K562 (cell line): ENCODE results near the gene C1orf167. TPM values are rescaled to one million over a fixed set of nuclear protein-coding genes. Genes with fewer than 3 reads are reported as not detected.
A peak's percentile ranks its signal among the peaks of the same experiment; 100 is the strongest.

Source experiments
- BRCA1 ChIP-seq, 2 experiments: fragments of 450-650 bp in 1 of 2; sonication (generic) in 1 of 2; formaldehyde crosslinking in 1 of 2; IDR thresholded peaks; 2 replicates each; pipeline versions ENCODE4 v1.5.0 to v1.6.1; 2017 to 2020; ENCODE audit warnings: mild to moderate bottlenecking in 1 of 2, missing genetic modification reagents in 1 of 2
- CSDE1 ChIP-seq, 2 experiments: fragments of 450-650 bp; IDR thresholded peaks; 2 replicates each; pipeline ENCODE4 v1.6.1; 2016; ENCODE audit warnings: mild to moderate bottlenecking in 1 of 2
- ETS2 ChIP-seq: IDR thresholded peaks from 2 replicates; pipeline ENCODE4 v1.6.1; 2016; ENCODE audit warnings: borderline replicate concordance, missing genetic modification characterization, mild to moderate bottlenecking, moderate library complexity, missing compliant biosample characterization; ENCODE audit not compliant: poor library complexity, severe bottlenecking
- FOXJ2 ChIP-seq: fragments of 200-800 bp; sonication (Bioruptor generic); IDR thresholded peaks from 2 replicates; pipeline ENCODE4 v1.6.1; 2016; ENCODE audit warnings: missing genetic modification characterization, missing compliant biosample characterization
- FOXK2 ChIP-seq, 2 experiments: fragments of 450-650 bp; IDR thresholded peaks in 1 of 2; conservative IDR thresholded peaks in 1 of 2; 2 replicates each; pipeline ENCODE4 v1.6.1; 2016; ENCODE audit warnings: low read depth in 2 of 2, mild to moderate bottlenecking in 1 of 2
- GABPB1 ChIP-seq: sonication (generic); formaldehyde crosslinking; IDR thresholded peaks from 2 replicates; pipeline ENCODE4 v1.8.0; 2022; ENCODE audit warnings: mild to moderate bottlenecking, missing genetic modification reagents
- HDAC1 ChIP-seq, 2 experiments: fragments of 450-650 bp; IDR thresholded peaks; 2 replicates each; pipeline ENCODE4 v1.6.1; 2016 to 2017; ENCODE audit warnings: inconsistent platforms in 1 of 2, mild to moderate bottlenecking in 1 of 2, moderate library complexity in 1 of 2
- KAT2B ChIP-seq: IDR thresholded peaks from one replicate; pipeline ENCODE4 v1.6.1; 2012; ENCODE audit warnings: low read depth, mild to moderate bottlenecking, control low read depth, inconsistent platforms, low read length, moderate library complexity
- KLF16 ChIP-seq: IDR thresholded peaks from 2 replicates; pipeline ENCODE4 v1.6.1; 2016; ENCODE audit warnings: antibody characterized with exemption
- MAFK ChIP-seq: IDR thresholded peaks from 2 replicates; pipeline ENCODE4 v1.6.1; 2011; ENCODE audit warnings: low read length, improper control_type of control experiment
- PTBP1 ChIP-seq: fragments of 200-400 bp; formaldehyde crosslinking; IDR thresholded peaks from 2 replicates; pipeline ENCODE4 v1.6.1; 2017; ENCODE audit warnings: low read depth, low read length
- PTTG1 ChIP-seq: fragments of 450-650 bp; IDR thresholded peaks from 2 replicates; pipeline ENCODE4 v1.6.1; 2016; ENCODE audit warnings: low read depth, mild to moderate bottlenecking, missing genetic modification characterization, missing compliant biosample characterization
- PURB ChIP-seq: sonication (generic); formaldehyde crosslinking; IDR thresholded peaks from 2 replicates; pipeline ENCODE4 v1.9.0; 2021; ENCODE audit warnings: low read depth, mild to moderate bottlenecking, missing genetic modification reagents
- RBM17 ChIP-seq: fragments of 200-400 bp; formaldehyde crosslinking; IDR thresholded peaks from 2 replicates; pipeline ENCODE4 v1.6.1; 2017; ENCODE audit warnings: low read depth, mild to moderate bottlenecking, low read length, borderline replicate concordance
- SIN3B ChIP-seq: fragments of 450-650 bp; IDR thresholded peaks from 2 replicates; pipeline ENCODE4 v1.6.1; 2017; ENCODE audit warnings: low read depth, mild to moderate bottlenecking, moderate library complexity
- SPI1 ChIP-seq: IDR thresholded peaks from 2 replicates; pipeline ENCODE4 v1.6.1; 2011; ENCODE audit warnings: low read depth, low read length, control low read depth, borderline replicate concordance
- TEAD4 ChIP-seq, 2 experiments: sonication (generic) in 1 of 2; formaldehyde crosslinking in 1 of 2; IDR thresholded peaks; 2 replicates each; pipeline versions ENCODE4 v1.6.1 to v1.8.0; 2012 to 2022; ENCODE audit warnings: borderline replicate concordance in 1 of 2, inconsistent platforms in 1 of 2, low read length in 1 of 2, mild to moderate bottlenecking in 1 of 2, missing genetic modification reagents in 1 of 2
- U2AF2 ChIP-seq: fragments of 200-400 bp; formaldehyde crosslinking; optimal IDR thresholded peaks from 2 replicates; pipeline ENCODE3; 2017; ENCODE audit warnings: low read depth, mild to moderate bottlenecking, low read length
- ZNF232 ChIP-seq: sonication (generic); formaldehyde crosslinking; IDR thresholded peaks from 2 replicates; pipeline ENCODE4 v1.8.0; 2022; ENCODE audit warnings: mild to moderate bottlenecking, missing genetic modification reagents
- ZNF431 ChIP-seq: sonication (generic); formaldehyde crosslinking; IDR thresholded peaks from 2 replicates; pipeline ENCODE4 v1.8.0; 2022; ENCODE audit warnings: mild to moderate bottlenecking, missing genetic modification reagents
- ZNF444 ChIP-seq: fragments of 250-450 bp; sonication (Bioruptor Pico); IDR thresholded peaks from 2 replicates; pipeline ENCODE4 v1.4.0; 2020; ENCODE audit warnings: mild to moderate bottlenecking, moderate library complexity
- polyA plus RNA-seq, 8 experiments: library from polyadenylated mRNA; depleted of rRNA in 4 of 8; stranded (reverse) in 5 of 8; unstranded in 3 of 8; fragments of >200 nt; fragmentation: Nextera tagmentation in 2 of 8; fragmentation: Illumina TruSeq in 1 of 8; extraction: Ambion mirVana in 2 of 8; extraction: Trizol in 1 of 8; gene quantifications; 2 replicates each; pipeline versions ENCODE4 v1.2.1 to v1.2.3, GENCODE V29; 2011 to 2014; ENCODE audit warnings: inconsistent platforms in 1 of 8, missing spikeins in 1 of 8
- total RNA-seq, 7 experiments: library from RNA; depleted of rRNA in 6 of 7; stranded (reverse); fragments of >200 nt in 6 of 7; fragmentation: Illumina TruSeq in 2 of 7; extraction: Trizol in 2 of 7; gene quantifications; 2 replicates each; pipeline versions ENCODE4 v1.2.1 to v1.2.3, GENCODE V29; 2011 to 2021; ENCODE audit warnings: low replicate concordance in 1 of 7
- TF ChIP-seq, protein P1 (sequence below): fragments of 250-450 bp; sonication (Bioruptor Pico); IDR thresholded peaks from 2 replicates; pipeline ENCODE4 v1.8.0; 2021; ENCODE audit warnings: moderate library complexity, mild to moderate bottlenecking, inconsistent platforms
- TF ChIP-seq, protein P2 (sequence below), 2 experiments: IDR thresholded peaks in 1 of 2; conservative IDR thresholded peaks in 1 of 2; 2 replicates each; pipeline ENCODE4 v1.6.1; 2016; ENCODE audit warnings: low read depth in 2 of 2, mild to moderate bottlenecking in 1 of 2, missing compliant biosample characterization in 1 of 2, missing genetic modification characterization in 1 of 2, moderate library complexity in 1 of 2
- TF ChIP-seq, protein P3 (sequence below): fragments of 450-650 bp; formaldehyde crosslinking; conservative IDR thresholded peaks from 2 replicates; pipeline ENCODE4 v1.4.0; 2022; ENCODE audit warnings: mild to moderate bottlenecking, missing genetic modification characterization

C1orf167 gene
- total and polyA plus RNA-seq, 9 of the 15 experiments (the other 6 are each of a cell fraction or from before 2014, with no cell fraction given), result 0.22 to 0.86 (median 0.31) TPM; not detected in 2

DNA sequence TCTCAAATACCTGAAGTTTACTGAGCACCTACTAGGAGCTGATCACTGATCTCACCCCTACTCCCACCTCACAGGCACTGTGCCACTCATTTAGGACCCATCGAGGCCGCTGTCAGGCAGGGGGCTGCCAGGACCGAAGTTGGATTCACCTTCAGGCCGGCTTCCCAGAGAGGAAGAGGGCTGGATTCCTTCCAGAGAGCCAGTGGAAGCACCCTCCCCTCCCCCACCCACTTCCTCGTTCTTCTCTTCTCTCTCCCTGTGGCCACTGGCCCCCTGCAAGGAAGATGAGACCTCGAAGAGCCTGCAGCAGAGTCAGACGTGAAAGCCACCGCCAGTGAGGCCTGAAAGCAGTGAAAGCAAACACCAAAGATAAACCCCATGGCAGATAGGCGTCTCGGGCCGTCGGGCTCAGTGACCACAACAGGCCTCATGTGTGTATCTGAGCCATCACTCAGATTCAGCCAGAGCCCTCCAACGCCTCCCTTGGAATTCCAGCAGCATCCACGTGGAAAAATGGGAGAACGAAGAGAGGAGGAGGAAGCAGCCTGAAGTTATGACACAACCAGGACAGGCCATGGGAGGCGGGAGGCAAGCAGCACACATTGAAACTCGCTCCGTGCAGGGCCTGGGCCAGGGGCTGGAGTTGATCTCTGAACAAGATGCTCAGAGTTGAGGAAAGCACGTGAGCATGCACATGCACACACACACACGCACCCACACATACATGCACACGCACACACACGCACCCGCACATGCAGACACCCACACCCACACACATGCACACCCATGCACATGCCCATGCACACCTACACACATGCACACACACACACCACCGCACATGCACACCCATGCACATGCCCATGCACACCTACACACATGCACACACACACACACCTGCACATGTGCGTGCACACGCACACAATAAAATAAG is 32.2 kb upstream of the C1orf167 start (continued):
- TF ChIP-seq, protein P1, sequence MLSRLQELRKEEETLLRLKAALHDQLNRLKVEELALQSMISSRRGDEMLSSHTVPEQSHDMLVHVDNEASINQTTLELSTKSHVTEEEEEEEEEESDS (CRISPR knock-in tag), result no peak
- TF ChIP-seq CSDE1 (IDR thresholded peaks at IDR 0.05) (no peak), RBM17 (no peak), TEAD4 (IDR thresholded peaks at IDR 0.05; ENCODE audit: low read length) (no peak), TEAD4 (CRISPR knock-in tag; IDR thresholded peaks at IDR 0.05; ENCODE audit: borderline replicate concordance) (no peak), KAT2B (no peak), ETS2 (tag) (no peak), KLF16 (no peak), BRCA1 (IDR thresholded peaks at IDR 0.05) (no peak), BRCA1 (CRISPR knock-in tag; IDR thresholded peaks at IDR 0.05) (no peak), PTBP1 (no peak), ZNF431 (CRISPR knock-in tag) (no peak), SIN3B (no peak), FOXK2 (conservative IDR thresholded peaks at IDR 0.05 in 1 of 2, IDR thresholded peaks at IDR 0.05 in 1 of 2; ENCODE audit: low read depth in 2 of 2) (peak; percentile 21 to 35; a peak in 1 of 4 replicates), HDAC1 (IDR thresholded peaks at IDR 0.05) (peak in 1 of 2 experiments; percentile 74; a peak in 2 of 4 replicates), FOXJ2 (no peak), SPI1 (peak; percentile 91), ZNF232 (no peak), PTTG1 (no peak), ZNF444 (CRISPR knock-in tag) (no peak), MAFK (no peak), U2AF2 (no peak), PURB (no peak), GABPB1 (CRISPR knock-in tag) (0 out of 2 replicates have a peak, but pooled peaks have one; percentile 40)
- TF ChIP-seq, protein P2, sequence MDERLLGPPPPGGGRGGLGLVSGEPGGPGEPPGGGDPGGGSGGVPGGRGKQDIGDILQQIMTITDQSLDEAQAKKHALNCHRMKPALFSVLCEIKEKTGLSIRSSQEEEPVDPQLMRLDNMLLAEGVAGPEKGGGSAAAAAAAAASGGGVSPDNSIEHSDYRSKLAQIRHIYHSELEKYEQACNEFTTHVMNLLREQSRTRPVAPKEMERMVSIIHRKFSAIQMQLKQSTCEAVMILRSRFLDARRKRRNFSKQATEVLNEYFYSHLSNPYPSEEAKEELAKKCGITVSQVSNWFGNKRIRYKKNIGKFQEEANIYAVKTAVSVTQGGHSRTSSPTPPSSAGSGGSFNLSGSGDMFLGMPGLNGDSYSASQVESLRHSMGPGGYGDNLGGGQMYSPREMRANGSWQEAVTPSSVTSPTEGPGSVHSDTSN (CRISPR knock-in tag; IDR thresholded peaks at IDR 0.05; ENCODE audit: low read depth), result no peak
- TF ChIP-seq, protein P2 (tag; conservative IDR thresholded peaks at IDR 0.05; ENCODE audit: low read depth), result no peak
- TF ChIP-seq, protein P3, sequence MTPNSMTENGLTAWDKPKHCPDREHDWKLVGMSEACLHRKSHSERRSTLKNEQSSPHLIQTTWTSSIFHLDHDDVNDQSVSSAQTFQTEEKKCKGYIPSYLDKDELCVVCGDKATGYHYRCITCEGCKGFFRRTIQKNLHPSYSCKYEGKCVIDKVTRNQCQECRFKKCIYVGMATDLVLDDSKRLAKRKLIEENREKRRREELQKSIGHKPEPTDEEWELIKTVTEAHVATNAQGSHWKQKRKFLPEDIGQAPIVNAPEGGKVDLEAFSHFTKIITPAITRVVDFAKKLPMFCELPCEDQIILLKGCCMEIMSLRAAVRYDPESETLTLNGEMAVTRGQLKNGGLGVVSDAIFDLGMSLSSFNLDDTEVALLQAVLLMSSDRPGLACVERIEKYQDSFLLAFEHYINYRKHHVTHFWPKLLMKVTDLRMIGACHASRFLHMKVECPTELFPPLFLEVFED, result peak; percentile 36; the same call in 1 of the 2 replicates
